Measurements from ENCODE around the gene CNTNAP2.

CNTNAP2 gene

DNA sequence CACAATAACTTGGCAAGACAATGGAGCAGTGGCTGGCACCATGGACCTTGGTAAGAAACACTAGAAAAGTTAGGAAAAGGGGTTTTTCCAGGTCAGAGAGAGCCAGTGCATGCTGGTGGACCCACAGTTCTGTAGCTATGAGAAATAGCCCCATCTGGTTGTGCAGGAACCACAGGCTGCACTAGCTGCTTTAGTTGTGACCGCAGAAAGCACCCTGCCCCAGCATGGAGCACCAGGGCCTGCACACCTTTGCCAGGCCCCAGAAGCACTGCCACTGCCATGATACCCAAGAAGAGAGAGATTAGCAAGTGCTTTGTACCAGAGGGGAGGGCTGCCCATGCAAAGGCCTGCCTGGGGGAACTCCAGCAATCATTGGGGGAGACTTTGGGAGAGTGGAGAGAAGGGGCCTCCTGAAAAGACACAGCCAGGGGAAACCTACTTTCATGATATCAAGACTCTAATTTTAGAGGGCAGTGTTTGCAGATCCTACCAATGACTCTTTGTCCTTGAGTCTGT, 2217.9 kb downstream of the CNTNAP2 start:
- Histone ChIP-seq H3K4me3 (ENCODE audit: low read depth in 1 of 2, low read length in 2 of 2) (no peak overlapping the region), H3K9ac (ENCODE audit: low read depth, low read length) (no peak overlapping the region), H3K27me3 (ENCODE audit: insufficient read depth, low read length, poor library complexity) (peaks cover 45% of the 10 kb centered on the region), H4K20me1 (ENCODE audit: insufficient read depth, low read length) (no peaks in the 10 kb centered on the region), H3K27ac (ENCODE audit: low read length) (no peak overlapping the region), H3K79me2 (ENCODE audit: insufficient read depth, low read length) (no peaks in the 10 kb centered on the region), H3K9me3 (ENCODE audit: insufficient read depth, low read length, severe bottlenecking) (peaks cover 16% of the 10 kb centered on the region), H3K4me2 (ENCODE audit: insufficient read depth, low read length) (no peak overlapping the region), H3K4me1 (ENCODE audit: insufficient read depth, low read length) (no peaks in the 10 kb centered on the region), H3K36me3 (ENCODE audit: insufficient read depth, low read length) (no peaks in the 10 kb centered on the region), H2AFZ (ENCODE audit: low read depth, low read length) (no peak overlapping the region)
- DNase-seq (no peak), ATAC-seq (ENCODE audit: insufficient read depth, low read depth) (no peak)
- TF ChIP-seq CTCF (IDR thresholded peaks at IDR 0.05; ENCODE audit: borderline replicate concordance, extremely low read depth, low read length, poor library complexity, severe bottlenecking) = no peak

GRCh38 chr7:148334959-148335577, 2218.5 kb downstream of the CNTNAP2 start:
- ATAC-seq (ENCODE audit: insufficient read depth, low read depth) = no peak
- Histone ChIP-seq H3K9me3 (ENCODE audit: insufficient read depth, low read length, severe bottlenecking) (peaks cover 14% of the 10 kb centered on the region), H3K4me3 (ENCODE audit: low read depth in 1 of 2, low read length in 2 of 2) (no peak overlapping the region), H3K27ac (ENCODE audit: low read length) (no peak overlapping the region), H4K20me1 (ENCODE audit: insufficient read depth, low read length) (no peaks in the 10 kb centered on the region), H3K79me2 (ENCODE audit: insufficient read depth, low read length) (no peaks in the 10 kb centered on the region), H3K4me1 (ENCODE audit: insufficient read depth, low read length) (no peaks in the 10 kb centered on the region), H3K27me3 (ENCODE audit: insufficient read depth, low read length, poor library complexity) (peaks cover 46% of the 10 kb centered on the region), H2AFZ (ENCODE audit: low read depth, low read length) (no peak overlapping the region), H3K4me2 (ENCODE audit: insufficient read depth, low read length) (no peak overlapping the region), H3K36me3 (ENCODE audit: insufficient read depth, low read length) (no peaks in the 10 kb centered on the region), H3K9ac (ENCODE audit: low read depth, low read length) (no peak overlapping the region)
- TF ChIP-seq EZH2 (IDR thresholded peaks at IDR 0.05; ENCODE audit: borderline replicate concordance, low read depth, low read length, severe bottlenecking) (no peak), CTCF (IDR thresholded peaks at IDR 0.05; ENCODE audit: borderline replicate concordance, extremely low read depth, low read length, poor library complexity, severe bottlenecking) (no peak)
- no peak for DNase-seq

DNA sequence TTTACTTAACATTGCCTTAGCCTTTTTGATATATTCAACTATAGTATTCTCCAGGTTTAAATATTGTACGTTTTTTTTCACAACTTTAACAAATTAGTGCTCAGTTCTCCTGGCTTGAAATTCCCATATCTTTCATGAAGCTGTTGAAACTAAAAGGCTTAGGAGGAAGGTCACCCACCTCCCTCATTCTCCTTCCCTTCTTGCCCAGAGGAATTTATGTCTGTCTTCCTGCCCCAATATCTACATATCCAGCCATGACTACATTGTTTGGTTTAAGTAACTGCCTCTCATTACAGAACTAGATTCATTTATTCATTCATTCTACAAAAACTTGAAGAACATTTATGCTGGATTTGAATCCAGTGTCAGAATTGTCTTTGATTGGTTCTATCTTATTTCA, 2219.2 kb downstream of the CNTNAP2 start:
- Histone ChIP-seq H4K20me1 (ENCODE audit: insufficient read depth, low read length) (no peaks in the 10 kb centered on the region), H3K27ac (ENCODE audit: low read length) (no peak overlapping the region), H3K79me2 (ENCODE audit: insufficient read depth, low read length) (no peaks in the 10 kb centered on the region), H3K27me3 (ENCODE audit: insufficient read depth, low read length, poor library complexity) (peaks cover 53% of the 10 kb centered on the region), H2AFZ (ENCODE audit: low read depth, low read length) (no peak overlapping the region), H3K4me1 (ENCODE audit: insufficient read depth, low read length) (no peaks in the 10 kb centered on the region), H3K9me3 (ENCODE audit: insufficient read depth, low read length, severe bottlenecking) (peaks cover 8% of the 10 kb centered on the region), H3K36me3 (ENCODE audit: insufficient read depth, low read length) (no peaks in the 10 kb centered on the region), H3K4me3 (ENCODE audit: low read depth in 1 of 2, low read length in 2 of 2) (no peak overlapping the region), H3K9ac (ENCODE audit: low read depth, low read length) (no peak overlapping the region), H3K4me2 (ENCODE audit: insufficient read depth, low read length) (no peak overlapping the region)
- TF ChIP-seq EZH2 (IDR thresholded peaks at IDR 0.05; ENCODE audit: borderline replicate concordance, low read depth, low read length, severe bottlenecking) (no peak), CTCF (IDR thresholded peaks at IDR 0.05; ENCODE audit: borderline replicate concordance, extremely low read depth, low read length, poor library complexity, severe bottlenecking) (no peak)
- DNase-seq (no peak), ATAC-seq (ENCODE audit: insufficient read depth, low read depth) (no peak)
